K562 (cell line): ENCODE data around the gene ACLY. TPM values are rescaled to one million over a fixed set of nuclear protein-coding genes. Genes with fewer than 3 reads are reported as not detected.

ENCODE experiments used
- NFE2 ChIP-seq: IDR thresholded peaks from 2 replicates; pipeline ENCODE4 v1.6.1; 2014; ENCODE audit warnings: antibody characterized with exemption, low read depth
- POLR2A ChIP-seq: fragments of 450-650 bp; conservative IDR thresholded peaks from 2 replicates; pipeline ENCODE4 v1.6.1; 2016
- SP1 ChIP-seq: sonication (generic); formaldehyde crosslinking; IDR thresholded peaks from 2 replicates; pipeline ENCODE4 v1.8.1; 2022; ENCODE audit warnings: mild to moderate bottlenecking, missing genetic modification reagents
- SPI1 ChIP-seq: IDR thresholded peaks from 2 replicates; pipeline ENCODE4 v1.6.1; 2011; ENCODE audit warnings: low read depth, low read length, control low read depth, borderline replicate concordance
- TCF7 ChIP-seq: sonication (generic); IDR thresholded peaks from 2 replicates; pipeline ENCODE4 v1.6.1; 2016; ENCODE audit warnings: antibody characterized with exemption, borderline replicate concordance
- polyA plus RNA-seq, 8 experiments: library from polyadenylated mRNA; depleted of rRNA in 4 of 8; stranded (reverse) in 5 of 8; unstranded in 3 of 8; fragments of >200 nt; fragmentation: Nextera tagmentation in 2 of 8; fragmentation: Illumina TruSeq in 1 of 8; extraction: Ambion mirVana in 2 of 8; extraction: Trizol in 1 of 8; gene quantifications; 2 replicates each; pipeline versions ENCODE4 v1.2.1 to v1.2.3, GENCODE V29; 2011 to 2014; ENCODE audit warnings: inconsistent platforms in 1 of 8, missing spikeins in 1 of 8
- total RNA-seq, 7 experiments: library from RNA; depleted of rRNA in 6 of 7; stranded (reverse); fragments of >200 nt in 6 of 7; fragmentation: Illumina TruSeq in 2 of 7; extraction: Trizol in 2 of 7; gene quantifications; 2 replicates each; pipeline versions ENCODE4 v1.2.1 to v1.2.3, GENCODE V29; 2011 to 2021; ENCODE audit warnings: low replicate concordance in 1 of 7
- TF ChIP-seq, protein P1 (sequence below): IDR thresholded peaks from 3 replicates; pipeline ENCODE4 v1.6.1; 2011; ENCODE audit warnings: borderline replicate concordance, mild to moderate bottlenecking, moderate library complexity; ENCODE audit not compliant: insufficient read length; ENCODE audit errors: extremely low read depth
- TF ChIP-seq, protein P2 (sequence below): fragments of 450-650 bp; IDR thresholded peaks from 2 replicates; pipeline ENCODE4 v1.6.1; 2016; ENCODE audit warnings: low read depth, mild to moderate bottlenecking, moderate library complexity

The ACLY gene
- total and polyA plus RNA-seq, 9 of the 15 experiments (the other 6 are each of a cell fraction or from before 2014, with no cell fraction given): 42.9 to 280 (median 125) TPM

DNA sequence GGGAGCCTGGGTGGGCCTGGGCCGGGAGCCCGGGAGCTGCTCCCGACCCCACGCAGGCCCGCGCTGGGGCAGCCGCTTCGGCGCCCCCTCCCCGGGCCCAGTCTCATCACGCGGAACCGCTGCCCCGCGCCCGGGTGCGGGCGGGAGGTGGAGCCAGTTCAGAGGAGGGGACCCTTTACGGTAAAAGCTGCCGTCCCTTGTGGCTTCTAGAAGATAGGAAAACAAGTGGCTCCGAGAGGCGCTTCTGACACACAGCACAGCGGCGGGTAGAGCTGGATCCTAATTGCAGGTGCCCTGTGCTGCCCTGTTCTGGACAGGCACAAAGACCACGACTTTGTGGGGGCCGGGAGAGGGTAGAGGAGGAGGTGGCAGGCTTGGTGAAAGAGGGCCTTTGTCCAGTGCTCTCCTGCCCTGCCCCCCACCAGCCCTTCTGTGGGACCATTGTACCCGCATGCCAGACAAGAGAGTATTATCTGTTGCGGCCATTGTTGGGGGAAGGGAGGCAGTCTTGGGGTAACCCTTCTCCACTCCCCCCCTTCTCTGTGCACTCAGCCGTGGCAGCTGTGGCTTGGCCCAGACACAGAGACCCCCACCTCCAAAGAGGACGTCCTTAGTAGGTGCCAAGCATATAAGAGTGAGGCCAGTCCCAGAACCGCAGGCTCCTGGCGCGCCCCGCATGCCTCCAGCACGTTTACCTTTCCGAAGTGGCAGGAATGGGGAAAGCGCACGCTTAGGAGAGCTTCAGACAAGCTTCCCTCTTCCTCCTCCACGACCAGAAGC lies 48.6 kb upstream of the ACLY start (continued):
- TF ChIP-seq, protein P1, sequence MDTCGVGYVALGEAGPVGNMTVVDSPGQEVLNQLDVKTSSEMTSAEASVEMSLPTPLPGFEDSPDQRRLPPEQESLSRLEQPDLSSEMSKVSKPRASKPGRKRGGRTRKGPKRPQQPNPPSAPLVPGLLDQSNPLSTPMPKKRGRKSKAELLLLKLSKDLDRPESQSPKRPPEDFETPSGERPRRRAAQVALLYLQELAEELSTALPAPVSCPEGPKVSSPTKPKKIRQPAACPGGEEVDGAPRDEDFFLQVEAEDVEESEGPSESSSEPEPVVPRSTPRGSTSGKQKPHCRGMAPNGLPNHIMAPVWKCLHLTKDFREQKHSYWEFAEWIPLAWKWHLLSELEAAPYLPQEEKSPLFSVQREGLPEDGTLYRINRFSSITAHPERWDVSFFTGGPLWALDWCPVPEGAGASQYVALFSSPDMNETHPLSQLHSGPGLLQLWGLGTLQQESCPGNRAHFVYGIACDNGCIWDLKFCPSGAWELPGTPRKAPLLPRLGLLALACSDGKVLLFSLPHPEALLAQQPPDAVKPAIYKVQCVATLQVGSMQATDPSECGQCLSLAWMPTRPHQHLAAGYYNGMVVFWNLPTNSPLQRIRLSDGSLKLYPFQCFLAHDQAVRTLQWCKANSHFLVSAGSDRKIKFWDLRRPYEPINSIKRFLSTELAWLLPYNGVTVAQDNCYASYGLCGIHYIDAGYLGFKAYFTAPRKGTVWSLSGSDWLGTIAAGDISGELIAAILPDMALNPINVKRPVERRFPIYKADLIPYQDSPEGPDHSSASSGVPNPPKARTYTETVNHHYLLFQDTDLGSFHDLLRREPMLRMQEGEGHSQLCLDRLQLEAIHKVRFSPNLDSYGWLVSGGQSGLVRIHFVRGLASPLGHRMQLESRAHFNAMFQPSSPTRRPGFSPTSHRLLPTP: no peak
- TF ChIP-seq SP1 (CRISPR knock-in tag): 0 out of 2 replicates have a peak, but pooled peaks have one; percentile 10
- no peak for TF ChIP-seq SPI1
- TF ChIP-seq POLR2A: peak; percentile 10; the same call in 1 of the 2 replicates
- TF ChIP-seq TCF7: no peak
- TF ChIP-seq, protein P2, sequence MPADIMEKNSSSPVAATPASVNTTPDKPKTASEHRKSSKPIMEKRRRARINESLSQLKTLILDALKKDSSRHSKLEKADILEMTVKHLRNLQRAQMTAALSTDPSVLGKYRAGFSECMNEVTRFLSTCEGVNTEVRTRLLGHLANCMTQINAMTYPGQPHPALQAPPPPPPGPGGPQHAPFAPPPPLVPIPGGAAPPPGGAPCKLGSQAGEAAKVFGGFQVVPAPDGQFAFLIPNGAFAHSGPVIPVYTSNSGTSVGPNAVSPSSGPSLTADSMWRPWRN: no peak
- no peak for TF ChIP-seq NFE2
